GM12878 (cell line): ENCODE data around the gene PPP1CA.
"Not testable (repeated sequence)": the region's sequence is repeated elsewhere in the genome, so short reads cannot be mapped to it uniquely, and the experiment has no call there.

Experiments used
- NRF1 ChIP-seq: conservative IDR thresholded peaks from 2 replicates; pipeline ENCODE4 v1.6.1; 2011; ENCODE audit warnings: mild to moderate bottlenecking, low read depth, low read length, improper control_type of control experiment
- SMC3 ChIP-seq: IDR thresholded peaks from 2 replicates; pipeline ENCODE4 v1.6.1; 2011; ENCODE audit warnings: low read length, improper control_type of control experiment, borderline replicate concordance
- TF ChIP-seq, protein P1 (sequence below): IDR thresholded peaks from 2 replicates; pipeline ENCODE4 v1.6.1; 2012; ENCODE audit warnings: low read depth, low read length, improper control_type of control experiment
- TF ChIP-seq, protein P2 (sequence below): fragments of 450-650 bp; formaldehyde crosslinking; IDR thresholded peaks from 2 replicates; pipeline ENCODE4 v1.4.0; 2022; ENCODE audit warnings: mild to moderate bottlenecking, moderate library complexity

GRCh38 chr11:67427364-67427859 lies 25.8 kb upstream of the PPP1CA start:
- TF ChIP-seq, protein P1, sequence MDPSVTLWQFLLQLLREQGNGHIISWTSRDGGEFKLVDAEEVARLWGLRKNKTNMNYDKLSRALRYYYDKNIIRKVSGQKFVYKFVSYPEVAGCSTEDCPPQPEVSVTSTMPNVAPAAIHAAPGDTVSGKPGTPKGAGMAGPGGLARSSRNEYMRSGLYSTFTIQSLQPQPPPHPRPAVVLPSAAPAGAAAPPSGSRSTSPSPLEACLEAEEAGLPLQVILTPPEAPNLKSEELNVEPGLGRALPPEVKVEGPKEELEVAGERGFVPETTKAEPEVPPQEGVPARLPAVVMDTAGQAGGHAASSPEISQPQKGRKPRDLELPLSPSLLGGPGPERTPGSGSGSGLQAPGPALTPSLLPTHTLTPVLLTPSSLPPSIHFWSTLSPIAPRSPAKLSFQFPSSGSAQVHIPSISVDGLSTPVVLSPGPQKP = not testable (repeated sequence)
- not testable (repeated sequence) for TF ChIP-seq SMC3, NRF1
- TF ChIP-seq, protein P2, sequence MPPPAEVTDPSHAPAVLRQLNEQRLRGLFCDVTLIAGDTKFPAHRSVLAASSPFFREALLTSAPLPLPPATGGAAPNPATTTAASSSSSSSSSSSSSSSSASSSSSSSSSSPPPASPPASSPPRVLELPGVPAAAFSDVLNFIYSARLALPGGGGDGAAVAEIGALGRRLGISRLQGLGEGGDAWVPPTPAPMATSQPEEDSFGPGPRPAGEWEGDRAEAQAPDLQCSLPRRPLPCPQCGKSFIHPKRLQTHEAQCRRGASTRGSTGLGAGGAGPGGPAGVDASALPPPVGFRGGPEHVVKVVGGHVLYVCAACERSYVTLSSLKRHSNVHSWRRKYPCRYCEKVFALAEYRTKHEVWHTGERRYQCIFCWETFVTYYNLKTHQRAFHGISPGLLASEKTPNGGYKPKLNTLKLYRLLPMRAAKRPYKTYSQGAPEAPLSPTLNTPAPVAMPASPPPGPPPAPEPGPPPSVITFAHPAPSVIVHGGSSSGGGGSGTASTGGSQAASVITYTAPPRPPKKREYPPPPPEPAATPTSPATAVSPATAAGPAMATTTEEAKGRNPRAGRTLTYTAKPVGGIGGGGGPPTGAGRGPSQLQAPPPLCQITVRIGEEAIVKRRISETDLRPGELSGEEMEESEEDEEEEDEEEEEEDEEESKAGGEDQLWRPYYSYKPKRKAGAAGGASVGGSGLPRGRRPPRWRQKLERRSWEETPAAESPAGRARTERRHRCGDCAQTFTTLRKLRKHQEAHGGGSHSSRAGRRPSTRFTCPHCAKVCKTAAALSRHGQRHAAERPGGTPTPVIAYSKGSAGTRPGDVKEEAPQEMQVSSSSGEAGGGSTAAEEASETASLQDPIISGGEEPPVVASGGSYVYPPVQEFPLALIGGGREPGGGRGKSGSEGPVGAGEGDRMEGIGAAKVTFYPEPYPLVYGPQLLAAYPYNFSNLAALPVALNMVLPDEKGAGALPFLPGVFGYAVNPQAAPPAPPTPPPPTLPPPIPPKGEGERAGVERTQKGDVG = not testable (repeated sequence)
